ENCODE results near the gene FAM135A. TPM values are rescaled to one million over a fixed set of nuclear protein-coding genes. Genes with fewer than 3 reads are reported as not detected.

Gene FAM135A
- total RNA-seq, 1 donor from 2014 or later: 24.1 TPM

GRCh38 chr6:70391492-70391891 lies 21.8 kb upstream of the FAM135A start:
- Histone ChIP-seq H3K27me3 (no peaks in the 10 kb centered on the region), H3K9me3 (no peaks in the 10 kb centered on the region), H3K4me1 (no peaks in the 10 kb centered on the region), H3K27ac (no peak overlapping the region), H3K36me3 (no peaks in the 10 kb centered on the region), H3K4me3 (no peak overlapping the region)
- no peak for ATAC-seq
- intact Hi-C loops (cut with DNase I): no loop called here
- no peak for DNase-seq
- no peak for TF ChIP-seq CTCF (IDR thresholded peaks at IDR 0.05)

- H3K4me1 ChIP-seq: no peaks in the 10 kb centered on the region
- TF ChIP-seq CTCF (IDR thresholded peaks at IDR 0.05): no peak
- intact Hi-C loops (cut with DNase I): no loop called here
- no peaks in the 10 kb centered on the region for H3K27me3 ChIP-seq
- ATAC-seq: peak; percentile 46
- no peak overlapping the region for H3K27ac ChIP-seq
- H3K36me3 ChIP-seq: no peaks in the 10 kb centered on the region
- peak; percentile 71 for DNase-seq
- no peaks in the 10 kb centered on the region for H3K9me3 ChIP-seq
- H3K4me3 ChIP-seq: no peak overlapping the region
Observed at GRCh38 chr6:70394518-70395300, 18.6 kb upstream of the FAM135A start.

GRCh38 chr6:70395301-70395672 lies 18.0 kb upstream of the FAM135A start:
- Histone ChIP-seq H3K9me3 (no peaks in the 10 kb centered on the region), H3K27me3 (no peaks in the 10 kb centered on the region), H3K36me3 (no peaks in the 10 kb centered on the region), H3K4me3 (no peak overlapping the region), H3K27ac (no peak overlapping the region), H3K4me1 (no peaks in the 10 kb centered on the region)
- no peak for ATAC-seq
- no peak for DNase-seq
- TF ChIP-seq CTCF (IDR thresholded peaks at IDR 0.05): no peak
- intact Hi-C loops (cut with DNase I): no loop called here

- H3K4me1 ChIP-seq: no peaks in the 10 kb centered on the region
- H3K4me3 ChIP-seq: no peak overlapping the region
- no peak for ATAC-seq
- no peak for DNase-seq
- no peaks in the 10 kb centered on the region for H3K27me3 ChIP-seq
- no peak for TF ChIP-seq CTCF (IDR thresholded peaks at IDR 0.05)
- H3K36me3 ChIP-seq: no peaks in the 10 kb centered on the region
- intact Hi-C loops (cut with DNase I): no loop called here
- no peak overlapping the region for H3K27ac ChIP-seq
- no peaks in the 10 kb centered on the region for H3K9me3 ChIP-seq
Observed at GRCh38 chr6:70396163-70396562, 17.1 kb upstream of the FAM135A start.

- DNase-seq (no peak), ATAC-seq (no peak)
- intact Hi-C loops (cut with DNase I): no loop called here
- Histone ChIP-seq H3K27ac (peak overlapping the region; percentile 38), H3K4me1 (no peaks in the 10 kb centered on the region), H3K9me3 (no peaks in the 10 kb centered on the region), H3K4me3 (no peak overlapping the region), H3K27me3 (peaks cover 6% of the 10 kb centered on the region), H3K36me3 (no peaks in the 10 kb centered on the region)
- no peak for TF ChIP-seq CTCF (IDR thresholded peaks at IDR 0.05)
Observed at GRCh38 chr6:70396796-70397729, 16.2 kb upstream of the FAM135A start.
